Activated B cell treated with CpG ODN at 0.5 μM for 24 hours (primary cell): ENCODE results near the gene ASZ1. TPM values are rescaled to one million over a fixed set of nuclear protein-coding genes. Genes with fewer than 3 reads are reported as not detected.

ENCODE experiments used
- ATAC-seq: fragments of 200-7000 bp; cut with Tn5 transposase; one replicate; pipeline ENCODE4 v1.10.0; 2021; ENCODE audit warnings: low read depth, mild to moderate bottlenecking, moderate library complexity
- CTCF ChIA-PET: fragments of 350-600 bp; sonication (Branson Sonifier 250); formaldehyde crosslinking; loops from one replicate; lab custom pipeline; 2021; ENCODE audit warnings: antibody characterized with exemption; lab: Charles Lee
- POLR2A ChIA-PET: fragments of 350-600 bp; sonication (Branson Sonifier 250); formaldehyde crosslinking; loops from one replicate; lab custom pipeline; 2021; ENCODE audit warnings: antibody characterized with exemption; lab: Charles Lee
- DNase-seq: peaks from one replicate; pipeline ENCODE4 v3.0.0; 2022
- H3K27ac Mint-ChIP-seq: one replicate; pipeline ENCODE4 v1.8.0; 2020; ENCODE audit warnings: mixed read lengths
- H3K27me3 Mint-ChIP-seq: one replicate; pipeline ENCODE4 v1.8.0; 2021; ENCODE audit warnings: mixed read lengths
- H3K36me3 Mint-ChIP-seq: one replicate; pipeline ENCODE4 v1.8.0; 2021; ENCODE audit warnings: low read depth, mixed read lengths
- H3K4me1 Mint-ChIP-seq: one replicate; pipeline ENCODE4 v1.8.0; 2021; ENCODE audit warnings: mixed read lengths
- H3K4me3 Mint-ChIP-seq: one replicate; pipeline ENCODE4 v1.8.0; 2020; ENCODE audit warnings: mild to moderate bottlenecking, mixed read lengths
- H3K9me3 Mint-ChIP-seq: one replicate; pipeline ENCODE4 v1.8.0; 2020; ENCODE audit warnings: mixed read lengths
- CTCF ChIP-seq: fragments of 200-600 bp; IDR thresholded peaks from one replicate; pipeline ENCODE4 v1.8.0; 2022; ENCODE audit warnings: antibody characterized with exemption, mild to moderate bottlenecking
- intact Hi-C: fragments of 100-400 bp; cut with micrococcal nuclease; formaldehyde crosslinking; loops from one replicate; pipeline ENCODE4 v1.15.1; 2024
- total RNA-seq: library from RNA; stranded (reverse); gene quantifications from 2 replicates; pipeline ENCODE4 v1.2.3, GENCODE V29; 2022

Gene ASZ1
- total RNA-seq, 1 donor from 2014 or later, result not detected

DNA sequence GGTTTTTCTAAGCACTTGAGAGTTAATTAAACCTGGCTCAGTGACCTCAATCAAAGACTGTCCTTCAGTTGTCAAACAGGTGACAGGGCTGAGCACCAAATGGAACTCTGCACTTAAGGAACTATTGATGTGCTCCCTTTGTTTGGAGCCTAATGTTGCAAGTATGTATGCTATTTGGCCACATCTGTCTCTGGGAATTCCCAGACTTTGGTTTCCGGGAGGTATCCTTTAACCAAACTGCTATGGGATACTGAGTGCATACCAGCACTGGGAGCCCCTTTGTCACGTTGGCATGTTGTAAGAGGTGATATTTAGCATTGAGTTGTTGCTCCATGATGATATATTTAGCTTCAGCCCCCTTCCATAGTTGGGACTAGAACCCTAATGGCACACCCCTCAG lies 25.2 kb downstream of the ASZ1 start:
- CTCF ChIA-PET, result no interaction called here
- POLR2A ChIA-PET, result no interaction called here
- Mint-ChIP-seq H3K4me3 (no peak overlapping the region), H3K27ac (no peak overlapping the region), H3K9me3 (no peaks in the 10 kb centered on the region), H3K36me3 (no peaks in the 10 kb centered on the region), H3K27me3 (no peaks in the 10 kb centered on the region), H3K4me1 (no peaks in the 10 kb centered on the region)
- no peak for TF ChIP-seq CTCF
- DNase-seq (no peak), ATAC-seq (no peak)
- intact Hi-C loops, result loop anchor here (5.0 kb wide), 1 partner anchor 750 kb away; no protein-coding TSS in a partner anchor

DNA sequence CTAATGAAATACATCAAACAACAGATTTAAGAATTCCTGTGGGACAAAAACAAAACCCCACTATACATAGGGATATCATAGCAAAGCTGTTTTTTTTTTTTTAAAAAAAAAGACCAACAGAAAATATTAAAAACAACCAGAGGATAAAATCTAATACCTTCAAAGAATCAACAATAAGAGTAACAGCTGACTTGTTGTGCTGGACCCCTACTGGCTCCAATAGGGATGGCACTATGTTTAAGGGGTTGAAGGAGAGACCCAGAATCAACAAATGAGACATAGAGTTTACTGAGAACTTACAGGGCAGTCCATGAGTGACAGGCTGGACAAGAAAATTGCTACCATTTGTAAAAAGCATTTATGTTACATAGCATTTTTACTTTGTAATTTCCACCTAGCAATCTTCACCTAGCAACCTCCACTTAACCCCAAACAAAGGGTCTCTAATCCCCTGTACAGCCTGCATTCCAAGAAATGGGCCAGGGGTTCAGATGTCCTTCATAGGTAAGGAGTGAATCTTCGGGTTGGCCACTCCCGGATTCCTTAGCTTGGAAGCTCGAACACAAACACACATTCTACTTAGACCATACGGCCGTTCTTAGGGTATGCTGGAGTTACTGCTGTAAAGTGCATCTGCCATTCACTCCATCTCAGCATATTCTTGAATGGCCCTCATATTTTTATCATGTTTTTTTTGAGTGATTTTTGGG lies 25.8 kb downstream of the ASZ1 start:
- H3K27ac Mint-ChIP-seq, result no peak overlapping the region
- H3K27me3 Mint-ChIP-seq, result no peaks in the 10 kb centered on the region
- DNase-seq (no peak), ATAC-seq (no peak)
- no peaks in the 10 kb centered on the region for H3K9me3 Mint-ChIP-seq
- no peak for TF ChIP-seq CTCF
- intact Hi-C loops, result loop anchor here (5.0 kb wide), 1 partner anchor 751 kb away; no protein-coding TSS in a partner anchor
- ChIA-PET CTCF (no interaction called here), POLR2A (no interaction called here)
- H3K36me3 Mint-ChIP-seq, result no peaks in the 10 kb centered on the region
- no peak overlapping the region for H3K4me3 Mint-ChIP-seq
- H3K4me1 Mint-ChIP-seq, result no peaks in the 10 kb centered on the region

DNA sequence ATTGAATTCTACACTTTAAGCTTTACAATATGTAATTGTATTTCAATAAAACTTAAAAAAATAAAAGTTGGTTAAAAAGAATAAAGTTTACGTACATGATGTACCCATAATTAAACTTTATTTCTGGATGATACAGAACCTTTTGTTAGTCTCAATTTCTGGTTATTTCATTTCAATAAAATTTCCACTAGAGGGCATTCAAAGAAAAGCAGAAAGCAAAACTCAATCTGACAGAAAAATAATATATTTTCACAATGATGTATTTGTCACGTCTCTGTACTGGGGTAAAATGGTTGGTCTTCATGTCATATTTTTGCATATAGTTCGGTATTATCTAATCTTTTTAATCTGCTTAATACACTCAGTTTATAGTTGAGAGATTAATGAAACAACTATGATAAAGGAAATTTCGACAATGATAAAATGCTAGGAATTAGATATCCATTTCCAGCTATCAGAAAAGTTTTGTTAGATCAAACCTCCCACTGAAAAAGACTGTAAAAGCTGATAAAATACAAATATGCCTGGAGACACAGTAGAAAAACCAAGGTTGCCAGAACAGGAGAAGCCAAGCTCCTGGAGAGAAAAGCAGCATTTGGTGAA lies 27.4 kb downstream of the ASZ1 start:
- Mint-ChIP-seq H3K4me1 (no peaks in the 10 kb centered on the region), H3K27me3 (no peaks in the 10 kb centered on the region), H3K4me3 (no peak overlapping the region), H3K27ac (no peak overlapping the region), H3K9me3 (no peaks in the 10 kb centered on the region), H3K36me3 (no peaks in the 10 kb centered on the region)
- intact Hi-C loops, result loop anchor here (5.0 kb wide), 1 partner anchor 752 kb away; no protein-coding TSS in a partner anchor
- TF ChIP-seq CTCF, result no peak
- DNase-seq, result no peak
- CTCF ChIA-PET, result interaction anchor here (0.6 kb wide), 1 partner anchor 9 kb away, joined by 3 read pairs; no protein-coding TSS in a partner anchor
- no peak for ATAC-seq
- POLR2A ChIA-PET, result no interaction called here

GRCh38 chr7:117395743-117396142 lies 31.6 kb downstream of the ASZ1 start:
- Mint-ChIP-seq H3K27me3 (no peaks in the 10 kb centered on the region), H3K27ac (no peak overlapping the region), H3K4me1 (no peaks in the 10 kb centered on the region), H3K36me3 (no peaks in the 10 kb centered on the region), H3K4me3 (no peak overlapping the region), H3K9me3 (no peaks in the 10 kb centered on the region)
- no peak for ATAC-seq
- no peak for TF ChIP-seq CTCF
- POLR2A ChIA-PET, result no interaction called here
- CTCF ChIA-PET, result no interaction called here
- intact Hi-C loops, result no loop called here
- no peak for DNase-seq

DNA sequence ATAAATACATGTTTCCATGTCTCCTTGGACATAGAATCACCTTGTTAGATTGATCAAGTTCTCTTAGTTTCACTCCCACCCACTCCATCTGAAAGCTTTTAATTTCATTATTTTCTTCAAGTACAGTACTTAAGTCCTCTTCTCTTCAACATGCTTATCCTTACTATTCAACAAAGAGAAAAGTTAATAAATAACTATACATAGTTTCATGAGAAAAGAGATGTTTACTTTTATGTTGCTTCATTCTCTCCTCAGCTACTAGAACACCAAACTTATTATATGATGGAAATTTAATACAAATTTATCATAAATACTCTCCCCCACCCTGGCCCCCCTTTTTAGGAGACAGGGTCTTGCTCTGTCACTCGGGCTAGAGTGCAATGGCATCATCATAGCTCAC lies 33.5 kb downstream of the ASZ1 start:
- DNase-seq (no peak), ATAC-seq (no peak)
- Mint-ChIP-seq H3K4me1 (no peaks in the 10 kb centered on the region), H3K36me3 (no peaks in the 10 kb centered on the region), H3K4me3 (no peak overlapping the region), H3K27me3 (no peaks in the 10 kb centered on the region), H3K27ac (no peak overlapping the region), H3K9me3 (peaks cover 8% of the 10 kb centered on the region)
- intact Hi-C loops, result no loop called here
- POLR2A ChIA-PET, result no interaction called here
- no peak for TF ChIP-seq CTCF
- CTCF ChIA-PET, result no interaction called here
